ENCODE results near the gene EXOG.

EXOG gene

GRCh38 chr3:38458796-38459498, 37.2 kb upstream of the EXOG start:
- H3K36me3 ChIP-seq (ENCODE audit: control insufficient read depth, insufficient read depth, low read length): no peaks in the 10 kb centered on the region
- H3K27me3 ChIP-seq (ENCODE audit: control insufficient read depth, insufficient read depth, low read length): no peaks in the 10 kb centered on the region
- H3K4me3 ChIP-seq (ENCODE audit: low read depth, low read length): no peak overlapping the region
- H3K4me1 ChIP-seq (ENCODE audit: control insufficient read depth, insufficient read depth, low read length): peaks cover 12% of the 10 kb centered on the region
- no peaks in the 10 kb centered on the region for H3K9me3 ChIP-seq (ENCODE audit: control insufficient read depth, insufficient read depth, low read length)
- H3K9ac ChIP-seq (ENCODE audit: low read depth, low read length): no peak overlapping the region

GRCh38 chr3:38459499-38460048, 36.6 kb upstream of the EXOG start:
- Histone ChIP-seq H3K9ac (ENCODE audit: low read depth, low read length) (no peak overlapping the region), H3K4me1 (ENCODE audit: control insufficient read depth, insufficient read depth, low read length) (peaks cover 12% of the 10 kb centered on the region), H3K4me3 (ENCODE audit: low read depth, low read length) (no peak overlapping the region), H3K36me3 (ENCODE audit: control insufficient read depth, insufficient read depth, low read length) (no peaks in the 10 kb centered on the region), H3K9me3 (ENCODE audit: control insufficient read depth, insufficient read depth, low read length) (no peaks in the 10 kb centered on the region), H3K27me3 (ENCODE audit: control insufficient read depth, insufficient read depth, low read length) (no peaks in the 10 kb centered on the region)

DNA sequence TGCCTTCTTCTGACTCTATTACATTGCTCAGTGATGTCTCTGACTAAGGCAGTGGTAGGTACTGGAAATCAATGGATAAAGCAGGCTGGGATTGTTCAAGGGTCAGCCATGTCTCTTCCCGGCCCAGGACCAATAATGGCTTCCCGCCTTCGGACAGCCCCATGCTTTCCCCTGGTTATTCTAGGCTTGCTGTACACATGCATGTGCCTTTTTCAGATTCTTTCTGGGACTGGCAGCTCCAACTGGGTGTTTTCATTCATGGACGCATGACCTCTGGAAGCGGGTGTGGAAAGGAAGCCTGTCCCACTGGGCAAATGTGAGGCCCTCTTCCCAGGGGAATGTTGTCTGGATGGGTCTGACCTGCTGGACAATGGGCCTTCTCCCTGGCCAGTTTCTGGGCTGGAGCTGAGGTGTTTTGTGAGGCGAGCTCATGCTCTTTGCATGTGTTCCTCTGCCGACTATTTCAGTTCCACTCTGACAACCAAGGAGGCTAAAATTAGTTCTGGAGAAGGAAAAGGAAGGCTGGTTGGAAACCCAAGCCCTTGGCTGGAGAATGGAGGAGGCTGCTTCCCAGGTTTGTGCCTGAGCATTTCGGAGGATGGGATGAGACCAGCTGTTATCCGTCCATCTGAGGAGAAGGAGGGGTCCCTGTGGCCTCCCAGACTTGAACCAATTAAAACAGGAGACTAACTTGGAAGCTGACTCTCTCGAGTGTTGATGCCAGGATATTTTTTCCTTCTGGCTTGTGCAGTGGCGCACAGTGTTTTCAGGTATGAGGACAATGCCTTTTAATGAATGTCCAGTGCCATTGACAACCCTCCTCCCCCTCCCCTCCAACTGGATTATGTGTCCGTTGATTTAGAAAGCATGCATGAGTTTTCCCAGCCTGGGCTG, 35.5 kb upstream of the EXOG start:
- Histone ChIP-seq H3K9ac (ENCODE audit: low read depth, low read length) (no peak overlapping the region), H3K4me3 (ENCODE audit: low read depth, low read length) (no peak overlapping the region), H3K4me1 (ENCODE audit: control insufficient read depth, insufficient read depth, low read length) (peaks cover 12% of the 10 kb centered on the region), H3K36me3 (ENCODE audit: control insufficient read depth, insufficient read depth, low read length) (no peaks in the 10 kb centered on the region), H3K9me3 (ENCODE audit: control insufficient read depth, insufficient read depth, low read length) (no peaks in the 10 kb centered on the region), H3K27me3 (ENCODE audit: control insufficient read depth, insufficient read depth, low read length) (no peaks in the 10 kb centered on the region)

- peaks cover 4% of the 10 kb centered on the region for H3K9me3 ChIP-seq (ENCODE audit: control insufficient read depth, insufficient read depth, low read length)
Measured at GRCh38 chr3:38465588-38466154, 30.5 kb upstream of the EXOG start.

DNA sequence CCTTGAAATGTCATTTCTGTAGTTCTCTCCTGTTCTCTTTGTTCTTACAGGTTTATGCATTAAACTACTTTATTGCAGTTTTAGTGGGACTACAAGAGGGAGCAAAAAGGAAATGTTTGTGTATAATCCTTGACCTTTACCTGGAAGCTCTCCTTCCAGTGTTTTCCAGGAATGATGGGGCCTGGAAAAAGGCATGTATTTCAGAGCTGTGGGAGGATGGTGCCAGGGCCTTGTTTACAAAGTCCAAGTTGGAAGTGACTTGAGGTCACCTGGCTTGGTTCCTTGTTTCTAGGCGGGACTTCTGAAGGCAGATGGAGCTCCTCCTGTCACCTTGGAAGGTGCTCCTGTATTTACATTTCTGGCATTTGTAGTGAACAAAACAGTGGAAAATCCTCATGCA, 27.4 kb upstream of the EXOG start:
- Histone ChIP-seq H3K4me3 (ENCODE audit: low read depth, low read length) (no peak overlapping the region), H3K36me3 (ENCODE audit: control insufficient read depth, insufficient read depth, low read length) (no peaks in the 10 kb centered on the region), H3K9ac (ENCODE audit: low read depth, low read length) (no peak overlapping the region), H3K4me1 (ENCODE audit: control insufficient read depth, insufficient read depth, low read length) (no peaks in the 10 kb centered on the region), H3K27me3 (ENCODE audit: control insufficient read depth, insufficient read depth, low read length) (no peaks in the 10 kb centered on the region), H3K9me3 (ENCODE audit: control insufficient read depth, insufficient read depth, low read length) (peaks cover 4% of the 10 kb centered on the region)

More at GRCh38 chr3:38465588-38466154, 30.5 kb upstream of the EXOG start:
- H3K9ac ChIP-seq (ENCODE audit: low read depth, low read length): no peak overlapping the region
- no peaks in the 10 kb centered on the region for H3K27me3 ChIP-seq (ENCODE audit: control insufficient read depth, insufficient read depth, low read length)
- no peaks in the 10 kb centered on the region for H3K36me3 ChIP-seq (ENCODE audit: control insufficient read depth, insufficient read depth, low read length)
- H3K4me3 ChIP-seq (ENCODE audit: low read depth, low read length): no peak overlapping the region
- H3K4me1 ChIP-seq (ENCODE audit: control insufficient read depth, insufficient read depth, low read length): no peaks in the 10 kb centered on the region

DNA sequence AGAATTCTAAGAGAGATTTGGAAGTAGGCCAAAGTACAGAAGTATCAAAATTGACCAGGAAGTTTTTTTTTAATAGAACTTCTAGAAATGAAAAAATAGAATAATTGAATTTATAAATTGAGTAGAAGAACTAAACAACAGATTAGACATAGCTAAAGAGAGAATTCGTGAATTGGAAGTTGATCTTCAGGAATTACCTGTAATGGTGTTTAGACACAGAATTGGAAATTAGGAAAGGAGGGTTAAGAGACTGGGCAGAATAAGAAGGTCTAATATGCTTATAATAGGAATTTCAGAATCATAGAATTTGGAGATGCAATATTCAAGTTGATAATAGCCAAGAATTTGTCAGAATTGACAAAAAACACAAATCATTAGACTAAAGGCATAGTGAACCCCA, 26.3 kb upstream of the EXOG start:
- Histone ChIP-seq H3K4me3 (ENCODE audit: low read depth, low read length) (no peak overlapping the region), H3K36me3 (ENCODE audit: control insufficient read depth, insufficient read depth, low read length) (no peaks in the 10 kb centered on the region), H3K9ac (ENCODE audit: low read depth, low read length) (no peak overlapping the region), H3K9me3 (ENCODE audit: control insufficient read depth, insufficient read depth, low read length) (peaks cover 4% of the 10 kb centered on the region), H3K4me1 (ENCODE audit: control insufficient read depth, insufficient read depth, low read length) (no peaks in the 10 kb centered on the region), H3K27me3 (ENCODE audit: control insufficient read depth, insufficient read depth, low read length) (no peaks in the 10 kb centered on the region)

- Histone ChIP-seq H3K4me3 (ENCODE audit: low read depth, low read length) (no peak overlapping the region), H3K9me3 (ENCODE audit: control insufficient read depth, insufficient read depth, low read length) (peaks cover 4% of the 10 kb centered on the region), H3K9ac (ENCODE audit: low read depth, low read length) (no peak overlapping the region), H3K4me1 (ENCODE audit: control insufficient read depth, insufficient read depth, low read length) (no peaks in the 10 kb centered on the region), H3K36me3 (ENCODE audit: control insufficient read depth, insufficient read depth, low read length) (no peaks in the 10 kb centered on the region), H3K27me3 (ENCODE audit: control insufficient read depth, insufficient read depth, low read length) (no peaks in the 10 kb centered on the region)
Measured at GRCh38 chr3:38471260-38471857, 24.8 kb upstream of the EXOG start.

GRCh38 chr3:38472342-38472741, 23.8 kb upstream of the EXOG start:
- H3K9ac ChIP-seq (ENCODE audit: low read depth, low read length): no peak overlapping the region
- no peak overlapping the region for H3K4me3 ChIP-seq (ENCODE audit: low read depth, low read length)
- H3K27me3 ChIP-seq (ENCODE audit: control insufficient read depth, insufficient read depth, low read length): no peaks in the 10 kb centered on the region
- no peaks in the 10 kb centered on the region for H3K4me1 ChIP-seq (ENCODE audit: control insufficient read depth, insufficient read depth, low read length)
- H3K9me3 ChIP-seq (ENCODE audit: control insufficient read depth, insufficient read depth, low read length): peaks cover 4% of the 10 kb centered on the region
- no peaks in the 10 kb centered on the region for H3K36me3 ChIP-seq (ENCODE audit: control insufficient read depth, insufficient read depth, low read length)

GRCh38 chr3:38473229-38473628, 22.9 kb upstream of the EXOG start:
- Histone ChIP-seq H3K9ac (ENCODE audit: low read depth, low read length) (no peak overlapping the region), H3K9me3 (ENCODE audit: control insufficient read depth, insufficient read depth, low read length) (peaks cover 4% of the 10 kb centered on the region), H3K4me1 (ENCODE audit: control insufficient read depth, insufficient read depth, low read length) (no peaks in the 10 kb centered on the region), H3K36me3 (ENCODE audit: control insufficient read depth, insufficient read depth, low read length) (peaks cover 2% of the 10 kb centered on the region), H3K4me3 (ENCODE audit: low read depth, low read length) (no peak overlapping the region), H3K27me3 (ENCODE audit: control insufficient read depth, insufficient read depth, low read length) (no peaks in the 10 kb centered on the region)

DNA sequence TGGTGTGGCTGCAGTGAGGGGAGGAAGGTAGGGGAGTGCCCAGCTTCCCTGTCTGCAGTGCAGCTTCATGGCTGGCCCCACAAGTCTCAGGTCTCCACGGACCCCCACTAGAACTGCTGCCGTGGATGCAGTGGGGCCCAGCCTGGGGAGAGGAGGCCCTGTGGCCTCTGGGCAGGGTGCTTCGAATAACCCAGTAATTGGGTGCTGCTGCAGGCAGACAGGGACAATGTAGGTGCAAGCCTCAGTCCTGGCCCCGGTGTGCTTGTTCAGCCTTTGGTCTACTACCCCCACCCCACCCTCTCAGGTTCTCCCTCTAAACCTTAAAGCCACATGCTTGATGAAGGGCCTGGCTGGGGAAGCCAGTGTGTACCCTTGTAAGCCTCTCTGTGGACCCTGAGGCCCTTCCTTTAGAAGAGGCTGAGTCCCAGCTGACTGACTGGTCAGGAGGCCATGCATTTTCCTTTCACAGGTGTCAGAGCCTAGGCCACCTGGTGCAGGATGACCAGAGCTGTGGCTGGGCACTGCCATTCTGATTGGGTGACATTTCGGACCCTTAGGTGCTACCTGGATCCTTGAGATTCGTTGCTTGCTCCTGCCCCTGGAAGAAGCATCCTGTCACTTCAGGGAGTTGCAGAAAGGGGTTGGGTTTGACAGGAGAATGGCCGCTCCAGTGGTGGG, 21.1 kb upstream of the EXOG start:
- Histone ChIP-seq H3K9ac (ENCODE audit: low read depth, low read length) (no peak overlapping the region), H3K36me3 (ENCODE audit: control insufficient read depth, insufficient read depth, low read length) (peaks cover 14% of the 10 kb centered on the region), H3K4me3 (ENCODE audit: low read depth, low read length) (no peak overlapping the region), H3K4me1 (ENCODE audit: control insufficient read depth, insufficient read depth, low read length) (no peaks in the 10 kb centered on the region), H3K9me3 (ENCODE audit: control insufficient read depth, insufficient read depth, low read length) (no peaks in the 10 kb centered on the region), H3K27me3 (ENCODE audit: control insufficient read depth, insufficient read depth, low read length) (no peaks in the 10 kb centered on the region)

- Histone ChIP-seq H3K9me3 (ENCODE audit: control insufficient read depth, insufficient read depth, low read length) (no peaks in the 10 kb centered on the region), H3K36me3 (ENCODE audit: control insufficient read depth, insufficient read depth, low read length) (peaks cover 17% of the 10 kb centered on the region), H3K9ac (ENCODE audit: low read depth, low read length) (no peak overlapping the region), H3K4me3 (ENCODE audit: low read depth, low read length) (no peak overlapping the region), H3K27me3 (ENCODE audit: control insufficient read depth, insufficient read depth, low read length) (no peaks in the 10 kb centered on the region), H3K4me1 (ENCODE audit: control insufficient read depth, insufficient read depth, low read length) (no peaks in the 10 kb centered on the region)
Measured at GRCh38 chr3:38475716-38476115, 20.4 kb upstream of the EXOG start.
